ENCODE measurements around the gene CCDC33.

CCDC33 gene

GRCh38 chr15:74290645-74291044, 54.5 kb downstream of the CCDC33 start:
- DNase-seq, result no peak

- DNase-seq, result peak; percentile 60
These were observed 55.3 kb downstream of the CCDC33 start for GRCh38 chr15:74291101-74292071.

GRCh38 chr15:74293021-74293810, 57.1 kb downstream of the CCDC33 start:
- no peak for DNase-seq

GRCh38 chr15:74294010-74294409, 57.9 kb downstream of the CCDC33 start:
- DNase-seq, result no peak

GRCh38 chr15:74295800-74296199, 59.7 kb downstream of the CCDC33 start:
- DNase-seq, result no peak

GRCh38 chr15:74297887-74298286, 61.8 kb downstream of the CCDC33 start:
- DNase-seq, result no peak

GRCh38 chr15:74300057-74300795, 64.1 kb downstream of the CCDC33 start:
- DNase-seq, result no peak

- DNase-seq, result no peak
These were observed 65.6 kb downstream of the CCDC33 start for GRCh38 chr15:74301583-74302361.

GRCh38 chr15:74302821-74303359, 66.8 kb downstream of the CCDC33 start:
- DNase-seq, result peak; percentile 41

- no peak for DNase-seq
These were observed 67.7 kb downstream of the CCDC33 start for GRCh38 chr15:74303741-74304309.

GRCh38 chr15:74304431-74304830, 68.3 kb downstream of the CCDC33 start:
- no peak for DNase-seq

- no peak for DNase-seq
These were observed 69.6 kb downstream of the CCDC33 start for GRCh38 chr15:74305687-74306086.

- DNase-seq, result no peak
These were observed 70.7 kb downstream of the CCDC33 start for GRCh38 chr15:74306781-74307217.

GRCh38 chr15:74307827-74308811, 72.0 kb downstream of the CCDC33 start:
- no peak for DNase-seq

GRCh38 chr15:74311734-74312444, 75.8 kb downstream of the CCDC33 start:
- DNase-seq, result no peak

- DNase-seq, result no peak
These were observed 76.4 kb downstream of the CCDC33 start for GRCh38 chr15:74312445-74313007.

- no peak for DNase-seq
These were observed 77.8 kb downstream of the CCDC33 start for GRCh38 chr15:74313889-74314288.

- no peak for DNase-seq
These were observed 78.8 kb downstream of the CCDC33 start for GRCh38 chr15:74314795-74315438.

GRCh38 chr15:74315626-74316025, 79.5 kb downstream of the CCDC33 start:
- no peak for DNase-seq
